CD8-positive, alpha-beta memory T cell (primary cell): ENCODE results near the gene NDUFS1. TPM values are rescaled to one million over a fixed set of nuclear protein-coding genes. Genes with fewer than 3 reads are reported as not detected.
"Not testable (repeated sequence)": the region's sequence is repeated elsewhere in the genome, so short reads cannot be mapped to it uniquely, and the experiment has no call there.

Experiments
- CTCF ChIA-PET: fragments of 350-600 bp; sonication (Branson Sonifier 250); formaldehyde crosslinking; loops from one replicate; lab custom pipeline; 2021; ENCODE audit warnings: antibody characterized with exemption; lab: Charles Lee
- POLR2A ChIA-PET: fragments of 350-600 bp; sonication (Branson Sonifier 250); formaldehyde crosslinking; loops from one replicate; lab custom pipeline; 2021; ENCODE audit warnings: antibody characterized with exemption; lab: Charles Lee
- DNase-seq, 5 donors: peaks; one replicate each; pipeline versions ENCODE4 v3.0.0 to v3.0.0-alpha.2; 2020 to 2022; ENCODE audit warnings: mixed read lengths in 1 of 5
- H3K27ac ChIP-seq: one replicate; pipeline ENCODE4 v1.7.0; 2013; ENCODE audit warnings: low read depth, mild to moderate bottlenecking, low read length, moderate library complexity
- H3K27me3 ChIP-seq: 2 replicates; pipeline ENCODE4 v1.7.0; 2013; ENCODE audit warnings: low read length, mild to moderate bottlenecking; ENCODE audit not compliant: insufficient read depth, poor library complexity, severe bottlenecking
- H3K36me3 ChIP-seq: 2 replicates; pipeline ENCODE4 v1.7.0; 2013; ENCODE audit warnings: mild to moderate bottlenecking, low read length, moderate library complexity; ENCODE audit not compliant: insufficient read depth
- H3K4me1 ChIP-seq: 2 replicates; pipeline ENCODE4 v1.7.0; 2013; ENCODE audit warnings: mild to moderate bottlenecking, low read length, moderate library complexity; ENCODE audit not compliant: insufficient read depth
- H3K4me3 ChIP-seq: 2 replicates; pipeline ENCODE4 v1.7.0; 2013; ENCODE audit warnings: mild to moderate bottlenecking, low read length
- H3K9me3 ChIP-seq: 2 replicates; pipeline ENCODE4 v1.7.0; 2013; ENCODE audit warnings: mild to moderate bottlenecking, low read length
- H3K27ac Mint-ChIP-seq, 8 donors: one replicate each; pipeline ENCODE4 v1.8.0; 2020 to 2021; ENCODE audit warnings: mixed read lengths in 8 of 8, mild to moderate bottlenecking in 6 of 8, inconsistent platforms in 3 of 8, moderate library complexity in 3 of 8
- H3K27me3 Mint-ChIP-seq, 2 donors: one replicate each; pipeline ENCODE4 v1.8.0; 2020 to 2021; ENCODE audit warnings: mixed read lengths in 2 of 2, mild to moderate bottlenecking in 1 of 2, moderate library complexity in 1 of 2
- H3K36me3 Mint-ChIP-seq, 3 donors: one replicate each; pipeline ENCODE4 v1.8.0; 2020 to 2021; ENCODE audit warnings: mixed read lengths in 3 of 3, inconsistent platforms in 1 of 3, mild to moderate bottlenecking in 1 of 3
- H3K4me1 Mint-ChIP-seq, 3 donors: one replicate each; pipeline ENCODE4 v1.8.0; 2020 to 2021; ENCODE audit warnings: mixed read lengths in 3 of 3, inconsistent platforms in 1 of 3, mild to moderate bottlenecking in 1 of 3
- H3K4me3 Mint-ChIP-seq, 7 donors: one replicate each; pipeline ENCODE4 v1.8.0; 2020 to 2021; ENCODE audit warnings: mixed read lengths in 7 of 7, mild to moderate bottlenecking in 6 of 7, moderate library complexity in 4 of 7, inconsistent platforms in 2 of 7
- H3K9me3 Mint-ChIP-seq, 5 donors: one replicate each; pipeline ENCODE4 v1.8.0; 2020 to 2022; ENCODE audit warnings: mixed read lengths in 5 of 5, mild to moderate bottlenecking in 3 of 5, moderate library complexity in 2 of 5, inconsistent platforms in 1 of 5
- polyA plus RNA-seq: library from polyadenylated mRNA; unstranded; fragments of 300-500 nt; fragmentation: Illumina TruSeq; gene quantifications from one replicate; pipeline ENCODE4 v1.2.3, GENCODE V29; 2021
- total RNA-seq, 2 experiments: library from RNA; stranded (reverse); gene quantifications; one replicate each; pipeline ENCODE4 v1.2.3, GENCODE V29; 2021

The NDUFS1 gene
- total and polyA plus RNA-seq, 3 experiments from 2014 or later, result 38.1 to 106 (median 102) TPM

GRCh38 chr2:206198677-206199076 is 39.4 kb upstream of the NDUFS1 start:
- Mint-ChIP-seq H3K9me3 (peaks cover 0 to 2% (median 0%) of the 10 kb centered on the region in 5 donors), H3K27ac (no peak overlapping the region), H3K4me1 (no peaks in the 10 kb centered on the region), H3K36me3 (no peaks in the 10 kb centered on the region), H3K4me3 (no peak overlapping the region), H3K27me3 (peaks cover 10 to 42% of the 10 kb centered on the region in 2 donors)
- POLR2A ChIA-PET, result no interaction called here
- Histone ChIP-seq H3K4me1 (no peaks in the 10 kb centered on the region), H3K36me3 (no peaks in the 10 kb centered on the region), H3K27ac (no peak overlapping the region), H3K9me3 (no peaks in the 10 kb centered on the region), H3K27me3 (no peaks in the 10 kb centered on the region), H3K4me3 (no peak overlapping the region)
- CTCF ChIA-PET, result no interaction called here
- no peak for DNase-seq

DNA sequence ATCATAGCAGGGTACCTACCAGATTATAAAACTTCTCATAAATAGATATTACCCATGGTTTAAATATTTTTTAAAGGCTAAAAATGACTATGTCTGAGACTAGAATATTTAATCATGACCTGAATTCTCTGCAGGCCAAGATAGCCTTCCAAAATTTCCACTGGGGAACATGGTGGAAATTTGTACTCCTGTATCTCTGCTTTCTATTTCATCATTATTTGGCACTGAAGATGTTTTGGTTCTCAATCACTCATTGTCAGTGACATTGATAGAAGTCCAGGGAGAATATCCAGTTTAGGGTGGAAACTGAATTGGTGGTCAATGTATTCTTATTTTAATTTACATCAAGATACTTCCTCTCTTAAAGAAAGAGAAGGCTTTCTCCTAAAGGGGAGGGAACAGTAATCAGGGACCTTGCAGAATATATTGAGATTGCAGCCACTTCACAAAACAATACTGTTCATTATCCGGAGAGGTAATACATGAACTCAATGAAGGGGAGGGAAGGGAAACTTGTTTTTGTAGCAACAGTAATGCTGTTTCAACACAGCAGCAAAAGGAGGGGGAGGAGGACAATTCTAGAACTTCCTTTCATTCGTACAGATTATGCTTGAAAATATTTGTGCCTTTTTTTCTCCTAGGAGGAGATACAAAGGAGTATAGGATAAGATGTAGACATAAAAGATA is 34.6 kb upstream of the NDUFS1 start:
- peaks cover 3 to 50% of the 10 kb centered on the region in 2 donors for H3K27me3 Mint-ChIP-seq
- H3K36me3 ChIP-seq, result no peaks in the 10 kb centered on the region
- H3K4me3 ChIP-seq, result no peak overlapping the region
- H3K36me3 Mint-ChIP-seq, result no peaks in the 10 kb centered on the region
- no peaks in the 10 kb centered on the region for H3K27me3 ChIP-seq
- no peak for DNase-seq
- no peaks in the 10 kb centered on the region for H3K9me3 Mint-ChIP-seq
- no peaks in the 10 kb centered on the region for H3K9me3 ChIP-seq
- H3K27ac ChIP-seq, result no peak overlapping the region
- H3K4me1 Mint-ChIP-seq, result no peaks in the 10 kb centered on the region
- POLR2A ChIA-PET, result no interaction called here
- no peaks in the 10 kb centered on the region for H3K4me1 ChIP-seq
- no peak overlapping the region for H3K4me3 Mint-ChIP-seq
- H3K27ac Mint-ChIP-seq, result no peak overlapping the region
- CTCF ChIA-PET, result no interaction called here

DNA sequence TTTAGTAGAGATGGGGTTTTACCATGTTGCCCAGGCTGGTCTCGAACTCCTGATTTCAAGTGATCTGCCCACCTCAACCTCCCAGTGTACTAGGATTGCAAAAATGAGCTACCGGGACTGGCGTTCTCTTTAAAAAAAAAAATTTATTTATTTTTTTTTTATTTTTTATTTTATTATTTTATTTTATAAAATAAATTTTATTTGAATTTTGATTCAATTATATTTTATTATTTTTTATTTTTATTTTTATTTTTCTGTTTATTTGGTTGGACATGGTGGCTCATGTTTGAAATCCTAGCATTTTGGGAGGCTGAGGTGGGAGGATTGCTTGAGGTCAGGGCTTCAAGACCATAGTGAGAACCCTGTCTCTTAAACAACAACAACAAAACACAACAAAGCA is 32.9 kb upstream of the NDUFS1 start:
- no peaks in the 10 kb centered on the region for H3K36me3 Mint-ChIP-seq
- POLR2A ChIA-PET, result no interaction called here

GRCh38 chr2:206190689-206191088 is 31.4 kb upstream of the NDUFS1 start:
- ChIA-PET POLR2A (no interaction called here), CTCF (no interaction called here)
- no peaks in the 10 kb centered on the region for H3K9me3 ChIP-seq
- Mint-ChIP-seq H3K9me3 (no peaks in the 10 kb centered on the region), H3K27ac (no peak overlapping the region), H3K36me3 (no peaks in the 10 kb centered on the region), H3K27me3 (peaks cover 0 to 43% of the 10 kb centered on the region in 2 donors), H3K4me1 (no peaks in the 10 kb centered on the region), H3K4me3 (no peak overlapping the region)
- H3K4me1 ChIP-seq, result no peaks in the 10 kb centered on the region
- no peaks in the 10 kb centered on the region for H3K36me3 ChIP-seq
- H3K27me3 ChIP-seq, result no peaks in the 10 kb centered on the region
- no peak overlapping the region for H3K27ac ChIP-seq
- no peak for DNase-seq
- no peak overlapping the region for H3K4me3 ChIP-seq

More for the DNA sequence above, 32.9 kb upstream of the NDUFS1 start:
- Histone ChIP-seq H3K36me3 (no peaks in the 10 kb centered on the region), H3K27me3 (no peaks in the 10 kb centered on the region), H3K4me3 (no peak overlapping the region), H3K9me3 (no peaks in the 10 kb centered on the region), H3K4me1 (no peaks in the 10 kb centered on the region), H3K27ac (no peak overlapping the region)
- H3K4me1 Mint-ChIP-seq, result no peaks in the 10 kb centered on the region
- H3K4me3 Mint-ChIP-seq, result no peak overlapping the region
- DNase-seq, result no peak
- H3K27me3 Mint-ChIP-seq, result peaks cover 0 to 45% of the 10 kb centered on the region in 2 donors
- CTCF ChIA-PET, result interaction anchor here (0.7 kb wide), 1 partner anchor 586 kb away, joined by 3 read pairs; no protein-coding TSS in a partner anchor
- H3K27ac Mint-ChIP-seq, result no peak overlapping the region
- no peaks in the 10 kb centered on the region for H3K9me3 Mint-ChIP-seq

DNA sequence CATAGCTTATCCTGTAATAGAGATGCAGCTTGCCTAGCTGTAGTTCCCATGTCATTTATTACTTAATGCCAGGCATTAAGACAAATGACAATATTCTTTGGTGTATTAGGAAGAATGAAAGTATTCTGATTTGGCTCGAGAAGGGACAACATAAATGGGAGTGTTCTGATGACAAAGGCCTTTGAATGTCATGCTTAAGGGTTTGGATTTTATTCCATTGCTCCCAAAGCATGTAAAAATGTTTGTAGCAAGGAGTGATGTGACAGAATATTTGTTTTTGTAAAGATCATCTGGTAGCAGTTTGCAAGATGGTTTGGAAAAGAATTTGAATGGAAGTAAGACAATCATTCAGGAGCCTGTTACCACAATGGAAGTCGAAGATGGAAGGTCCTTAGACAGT is 30.9 kb upstream of the NDUFS1 start:
- Histone ChIP-seq H3K9me3 (no peaks in the 10 kb centered on the region), H3K4me3 (no peak overlapping the region), H3K27me3 (no peaks in the 10 kb centered on the region), H3K4me1 (no peaks in the 10 kb centered on the region), H3K27ac (no peak overlapping the region), H3K36me3 (no peaks in the 10 kb centered on the region)
- POLR2A ChIA-PET, result no interaction called here
- H3K4me3 Mint-ChIP-seq, result no peak overlapping the region
- H3K4me1 Mint-ChIP-seq, result no peaks in the 10 kb centered on the region
- DNase-seq, result no peak
- peaks cover 0 to 41% of the 10 kb centered on the region in 2 donors for H3K27me3 Mint-ChIP-seq
- no peaks in the 10 kb centered on the region for H3K9me3 Mint-ChIP-seq
- CTCF ChIA-PET, result no interaction called here
- no peaks in the 10 kb centered on the region for H3K36me3 Mint-ChIP-seq
- H3K27ac Mint-ChIP-seq, result no peak overlapping the region

- no peaks in the 10 kb centered on the region for H3K9me3 ChIP-seq
- DNase-seq, result no peak
- no peak overlapping the region for H3K4me3 Mint-ChIP-seq
- H3K36me3 ChIP-seq, result no peaks in the 10 kb centered on the region
- no peaks in the 10 kb centered on the region for H3K4me1 Mint-ChIP-seq
- H3K4me1 ChIP-seq, result no peaks in the 10 kb centered on the region
- H3K27ac ChIP-seq, result no peak overlapping the region
- ChIA-PET CTCF (no interaction called here), POLR2A (no interaction called here)
- H3K9me3 Mint-ChIP-seq, result no peaks in the 10 kb centered on the region
- H3K4me3 ChIP-seq, result no peak overlapping the region
- H3K27ac Mint-ChIP-seq, result peak overlapping the region in 1 of 8 donors; percentile 55
- H3K36me3 Mint-ChIP-seq, result no peaks in the 10 kb centered on the region
- H3K27me3 Mint-ChIP-seq, result peaks cover 0 to 38% of the 10 kb centered on the region in 2 donors
- H3K27me3 ChIP-seq, result no peaks in the 10 kb centered on the region
Measured at GRCh38 chr2:206189691-206190090, 30.4 kb upstream of the NDUFS1 start.

- H3K4me1 ChIP-seq, H3K36me3 Mint-ChIP-seq, H3K4me3 Mint-ChIP-seq, H3K4me1 Mint-ChIP-seq, H3K9me3 ChIP-seq, CTCF ChIA-PET, H3K27ac ChIP-seq, H3K27me3 ChIP-seq, POLR2A ChIA-PET, H3K4me3 ChIP-seq, H3K27ac Mint-ChIP-seq, H3K36me3 ChIP-seq, DNase-seq, H3K9me3 Mint-ChIP-seq: not testable (repeated sequence)
- peaks cover 7 to 11% of the 10 kb centered on the region in 2 donors for H3K27me3 Mint-ChIP-seq
Measured at GRCh38 chr2:206181526-206181925, 22.3 kb upstream of the NDUFS1 start.

DNA sequence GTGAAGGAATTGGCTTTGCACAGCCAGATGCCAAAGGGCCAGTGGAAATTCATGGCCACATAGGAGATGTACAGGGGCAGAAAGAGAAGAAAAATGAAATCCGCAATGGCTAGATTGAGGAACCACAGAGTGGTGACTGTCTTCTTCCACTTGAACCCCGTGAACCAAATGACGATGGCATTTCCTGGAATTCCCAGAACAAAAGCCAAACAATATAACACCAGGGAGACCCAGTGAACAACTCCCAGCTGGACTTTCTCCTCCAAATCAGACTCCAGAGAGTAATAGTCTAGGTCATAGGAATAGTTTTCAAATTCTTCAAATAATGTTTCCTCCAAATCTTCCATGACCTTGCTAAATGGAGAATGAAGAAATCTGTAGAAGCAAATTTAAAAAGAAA is 17.7 kb upstream of the NDUFS1 start:
- POLR2A ChIA-PET, result no interaction called here
- no peaks in the 10 kb centered on the region for H3K4me1 Mint-ChIP-seq
- DNase-seq, result no peak

More for the DNA sequence above, 17.7 kb upstream of the NDUFS1 start:
- Histone ChIP-seq H3K4me1 (no peaks in the 10 kb centered on the region), H3K27ac (no peak overlapping the region), H3K4me3 (no peak overlapping the region), H3K9me3 (no peaks in the 10 kb centered on the region), H3K36me3 (no peaks in the 10 kb centered on the region), H3K27me3 (no peaks in the 10 kb centered on the region)
- CTCF ChIA-PET, result no interaction called here
- Mint-ChIP-seq H3K9me3 (no peaks in the 10 kb centered on the region), H3K4me3 (no peak overlapping the region), H3K27me3 (peaks cover 4% of the 10 kb centered on the region in 2 donors), H3K36me3 (no peaks in the 10 kb centered on the region), H3K27ac (no peak overlapping the region)
